ENCODE data around the gene ISM2.

Gene ISM2

DNA sequence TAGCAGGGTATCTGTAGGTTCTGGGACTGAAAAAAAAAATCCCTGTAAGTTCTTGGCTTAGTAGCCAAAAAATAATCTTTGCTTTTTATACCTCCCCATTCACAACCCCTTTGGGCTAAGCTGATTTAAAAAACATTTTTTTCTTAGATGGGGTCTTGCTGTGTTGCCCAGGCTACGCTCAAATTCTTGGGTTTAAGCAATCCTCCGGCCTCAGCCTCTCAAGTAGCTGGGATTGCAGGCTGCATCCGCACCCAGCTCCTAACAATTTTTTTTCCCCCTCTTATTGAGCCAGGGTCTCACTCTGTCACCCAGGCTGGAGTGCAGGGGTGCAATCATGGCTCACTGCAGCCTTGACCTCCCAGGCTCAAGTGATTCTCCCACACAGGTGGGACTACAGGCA is 9.1 kb upstream of the ISM2 start:
- no peak for DNase-seq

DNA sequence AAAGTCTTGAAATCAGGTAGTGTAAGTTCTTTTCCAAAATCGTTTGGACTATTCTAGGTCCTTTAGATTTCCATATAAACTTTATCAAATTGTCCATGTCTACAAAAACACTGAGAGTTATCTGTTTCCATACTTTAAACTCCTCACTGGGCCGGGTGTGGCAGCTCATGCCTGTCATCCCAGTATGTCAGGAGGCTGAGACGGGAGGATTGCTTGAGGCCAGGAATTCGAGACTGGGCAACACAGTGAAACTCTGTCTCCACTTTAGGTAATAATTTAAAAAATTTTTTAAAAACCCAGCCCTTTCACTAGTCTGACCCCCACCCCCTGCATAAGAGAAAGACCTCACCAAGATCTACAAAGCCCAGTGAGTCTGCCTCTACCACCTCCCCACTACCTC is 6.4 kb upstream of the ISM2 start:
- no peak for DNase-seq

GRCh38 chr14:77503138-77503537 is 4.5 kb upstream of the ISM2 start:
- no peak for DNase-seq

- DNase-seq: no peak
Observed at GRCh38 chr14:77502109-77502782, 3.6 kb upstream of the ISM2 start.

DNA sequence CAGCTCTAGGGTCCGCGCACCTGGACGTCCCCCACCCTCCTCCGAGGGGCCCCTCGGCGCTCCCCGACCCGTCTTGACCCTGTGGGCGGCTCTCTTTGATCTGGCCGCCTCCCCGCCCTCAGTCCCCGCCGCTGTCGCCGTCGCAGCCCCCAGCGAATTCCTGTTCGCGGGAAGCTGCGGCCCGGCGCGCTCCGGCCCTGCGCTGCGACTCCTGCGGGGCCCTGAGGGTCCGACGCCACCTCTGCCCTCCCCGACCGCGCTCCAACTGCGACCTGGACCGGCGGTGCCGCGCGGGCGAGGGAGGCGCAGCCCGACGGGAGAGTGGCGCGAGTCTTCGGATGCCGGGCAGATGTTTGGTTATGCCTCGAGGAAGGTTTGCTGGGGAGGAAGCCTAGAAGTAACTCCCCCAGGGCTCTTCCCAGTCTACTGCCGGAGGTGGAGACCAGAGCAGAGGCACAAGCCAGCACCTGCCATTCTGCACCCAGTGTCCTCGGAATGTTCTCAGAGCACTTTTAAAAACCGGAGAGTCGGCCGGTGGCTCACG is 440 bp upstream of the ISM2 start:
- DNase-seq: no peak

DNA sequence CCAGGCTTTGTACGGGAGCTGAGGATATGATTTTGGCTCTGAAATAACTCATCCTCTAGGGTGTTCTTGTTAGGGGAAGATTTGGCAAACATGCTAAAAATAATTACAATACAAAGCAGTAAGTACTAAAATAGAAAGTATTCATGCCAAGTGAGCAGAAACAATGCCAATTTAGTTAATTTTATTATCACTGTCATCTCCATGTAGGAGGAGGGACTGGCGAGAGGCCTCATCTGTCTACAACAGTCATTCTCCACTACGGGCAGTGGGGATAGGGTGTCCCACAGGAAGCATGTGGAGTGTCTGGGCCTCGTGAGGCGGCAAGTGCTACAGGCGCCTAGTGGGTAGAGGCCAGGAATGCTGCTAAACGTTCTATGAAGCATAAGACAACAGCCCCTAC is 3.3 kb downstream of the ISM2 start:
- DNase-seq: no peak

DNA sequence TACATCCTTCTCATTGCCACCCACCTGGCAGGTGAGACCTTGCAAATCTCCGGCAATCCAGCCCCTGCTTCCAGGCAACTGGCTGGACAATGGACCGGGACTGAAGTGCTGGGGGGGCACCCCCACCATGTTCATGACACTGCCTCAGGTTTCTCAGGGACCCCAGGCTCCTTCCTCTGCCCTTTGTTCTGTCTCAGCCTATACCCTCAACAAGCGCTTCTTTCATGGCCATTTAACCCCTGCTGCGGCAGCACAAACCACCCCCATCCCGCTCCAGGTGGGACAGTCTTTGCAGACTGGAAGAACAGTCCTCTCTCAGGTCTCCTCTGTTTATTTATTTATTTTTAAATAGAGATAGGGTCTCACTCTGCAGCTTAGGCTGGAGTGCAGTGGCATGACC is 7.6 kb downstream of the ISM2 start:
- no peak for DNase-seq

DNA sequence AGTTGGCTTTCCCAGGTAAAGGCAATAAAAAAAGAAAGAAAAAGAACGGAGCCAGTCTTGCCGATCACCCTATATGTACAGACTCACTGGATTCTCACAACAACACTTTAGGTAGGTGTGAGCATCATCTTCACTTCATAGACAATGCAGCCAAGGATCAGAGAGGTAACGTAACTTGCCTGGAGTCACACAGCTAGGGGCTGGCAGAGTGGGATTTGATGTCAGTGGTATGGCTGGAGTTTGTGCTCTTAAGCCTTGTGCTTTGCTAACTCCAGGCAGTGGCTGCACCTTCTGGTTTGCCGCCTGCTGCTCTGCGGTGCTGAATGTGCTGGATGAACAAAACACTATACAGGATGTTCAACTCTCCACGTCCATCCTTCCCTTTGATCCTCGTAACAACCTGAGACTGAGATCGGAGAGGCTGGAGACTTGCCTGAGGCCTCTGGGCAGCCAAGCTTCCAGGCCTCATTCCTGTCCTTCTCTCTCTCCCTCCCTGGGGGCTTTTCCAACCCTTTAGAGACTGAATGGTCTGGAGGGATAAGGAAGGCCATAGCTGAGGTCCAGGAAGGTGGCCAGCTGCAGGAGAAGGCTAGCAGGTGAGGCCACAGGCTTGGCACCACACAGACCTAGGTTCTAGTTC is 8.1 kb downstream of the ISM2 start:
- DNase-seq: no peak

DNA sequence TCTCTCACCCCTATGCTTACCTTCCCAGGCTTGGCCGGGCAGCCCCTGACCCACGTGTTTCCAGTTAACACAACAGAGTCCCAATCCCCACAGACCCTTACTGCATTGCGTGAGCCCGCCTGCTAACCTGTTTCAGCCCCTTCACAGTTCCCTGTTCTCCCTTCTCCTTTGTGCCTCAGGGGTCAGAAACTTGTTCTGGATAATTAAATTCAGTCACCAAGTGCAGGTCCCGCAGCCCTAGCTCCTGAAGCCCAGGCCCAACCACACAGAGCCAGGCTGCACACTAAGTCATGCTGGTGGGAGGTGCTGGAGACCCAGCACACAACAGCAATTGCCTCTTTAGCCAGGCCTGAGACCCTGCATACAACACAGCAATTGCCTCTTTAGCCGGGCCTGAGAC is 9.6 kb downstream of the ISM2 start:
- DNase-seq: no peak

DNA sequence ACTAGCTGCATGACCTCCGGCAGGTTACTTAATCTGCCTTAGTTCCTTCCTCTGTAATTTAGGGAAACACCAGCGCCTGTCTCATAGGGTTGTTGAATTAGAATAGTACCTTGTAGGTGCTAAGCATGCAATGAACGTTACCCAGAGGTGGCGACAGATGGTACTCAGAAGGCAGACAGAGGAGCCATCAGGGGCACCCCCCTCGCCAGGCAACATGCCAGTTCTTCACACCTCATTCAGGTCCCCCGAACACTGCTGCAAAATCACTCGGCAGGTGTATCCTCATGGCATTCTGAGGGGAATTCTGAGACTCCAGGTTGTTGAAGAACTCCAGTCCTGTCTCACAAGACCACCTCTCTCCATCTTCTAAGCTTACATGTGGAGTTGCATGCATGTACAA is 10.1 kb downstream of the ISM2 start:
- DNase-seq: no peak

GRCh38 chr14:77485901-77486678 is 12.5 kb downstream of the ISM2 start:
- no peak for DNase-seq

DNA sequence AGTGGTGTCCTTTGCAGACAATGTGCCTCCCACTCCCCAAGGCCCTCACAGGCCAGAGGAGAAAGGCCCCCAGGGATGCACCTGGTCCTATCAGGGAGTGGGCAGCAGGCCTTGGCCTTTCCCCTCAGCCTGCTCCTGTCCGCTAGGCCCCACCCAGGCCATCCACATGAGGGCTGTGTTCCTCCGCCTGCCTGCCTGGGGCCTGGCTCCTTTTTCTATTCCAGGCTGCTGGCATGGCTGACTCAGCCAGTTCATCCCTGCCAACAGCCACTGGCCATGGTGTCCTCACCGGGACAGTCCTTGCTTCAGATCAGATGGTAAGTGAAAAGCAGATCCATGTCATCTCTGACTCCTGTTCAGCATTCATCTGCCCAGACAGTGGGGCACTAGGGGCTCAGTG is 13.4 kb downstream of the ISM2 start:
- DNase-seq: no peak

GRCh38 chr14:77482422-77482821 is 16.2 kb downstream of the ISM2 start:
- DNase-seq: no peak

- no peak for DNase-seq
Observed at GRCh38 chr14:77478796-77479195, 19.8 kb downstream of the ISM2 start.

DNA sequence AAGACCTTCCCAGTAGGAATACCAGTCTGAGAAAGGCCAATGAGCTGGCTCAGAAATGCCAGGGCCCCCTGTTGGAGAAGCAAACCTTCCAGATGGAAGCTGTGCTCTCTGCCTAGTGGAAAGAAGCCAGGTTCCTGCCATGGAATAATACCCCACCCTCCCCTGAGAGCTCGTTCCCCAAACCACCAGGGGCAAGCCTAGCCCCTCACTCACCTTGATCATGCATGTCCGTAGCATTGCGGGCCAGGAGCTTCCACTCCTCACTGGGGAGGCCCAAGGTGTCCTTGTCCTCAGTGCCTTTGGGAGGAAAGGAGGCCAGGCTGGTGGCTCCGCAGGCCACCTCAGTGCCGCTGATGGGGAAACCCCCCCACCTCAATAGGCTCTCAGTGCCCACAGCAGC is 20.6 kb downstream of the ISM2 start:
- DNase-seq: no peak

- DNase-seq: no peak
Observed at GRCh38 chr14:77475432-77476115, 23.0 kb downstream of the ISM2 start.

GRCh38 chr14:77474479-77475177 is 24.0 kb downstream of the ISM2 start:
- no peak for DNase-seq

- no peak for DNase-seq
Observed at GRCh38 chr14:77473921-77474320, 24.7 kb downstream of the ISM2 start.

DNA sequence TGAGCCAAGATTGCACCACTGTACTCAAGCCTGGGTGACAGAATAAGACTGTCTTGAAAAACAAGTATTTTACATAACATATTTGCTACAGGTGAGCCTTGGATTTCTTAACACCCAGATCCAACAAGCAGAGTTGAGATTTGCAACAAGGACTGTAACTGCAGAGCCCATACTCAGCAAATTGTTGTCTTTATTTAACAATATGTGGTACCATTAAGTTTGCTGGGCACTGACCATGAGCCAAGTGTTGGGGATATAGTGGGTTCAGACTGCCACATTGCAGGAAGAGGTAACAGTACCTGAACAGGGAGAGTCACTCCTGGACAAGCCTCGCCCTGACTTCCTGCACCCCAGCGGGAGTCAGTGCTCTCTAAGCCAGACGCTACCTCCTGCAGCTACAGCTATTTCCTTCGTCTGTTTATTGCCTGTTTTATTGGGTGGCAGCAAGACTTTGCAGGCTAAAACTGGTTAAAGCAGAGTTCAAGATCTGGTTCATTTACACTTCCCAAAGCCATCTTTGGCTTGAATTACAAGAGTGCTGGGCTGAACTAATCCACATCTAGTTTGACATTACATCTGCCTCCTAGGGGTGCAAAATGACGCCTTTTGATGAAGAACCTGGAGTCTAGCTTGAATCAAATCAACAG is 28.3 kb downstream of the ISM2 start:
- no peak for DNase-seq

GRCh38 chr14:77469539-77469938 is 29.1 kb downstream of the ISM2 start:
- DNase-seq: no peak

GRCh38 chr14:77469067-77469505 is 29.5 kb downstream of the ISM2 start:
- no peak for DNase-seq

GRCh38 chr14:77467801-77468200 is 30.8 kb downstream of the ISM2 start:
- DNase-seq: no peak

All from midbrain (tissue), 1 donor.